A673 (cell line): ENCODE data around the gene GAL3ST2. TPM values are rescaled to one million over a fixed set of nuclear protein-coding genes. Genes with fewer than 3 reads are reported as not detected.

Experiments used
- BruUV-seq: library from RNA; stranded (reverse); fragments of 400-500 nt; replicated peaks from 2 replicates; lab custom pipeline; 2021; lab: Mats Ljungman, UMichigan
- CTCF ChIA-PET: fragments of 300-600 bp; sonication (Branson Sonifier 250); formaldehyde crosslinking; loops from one replicate; lab custom pipeline; 2022; ENCODE audit warnings: antibody characterized with exemption; lab: Charles Lee
- POLR2A ChIA-PET: fragments of 300-600 bp; sonication (Branson Sonifier 250); formaldehyde crosslinking; loops from one replicate; lab custom pipeline; 2022; ENCODE audit warnings: antibody characterized with exemption; ENCODE audit not compliant: low non-redundant PET; lab: Charles Lee
- DNase-seq: peaks from one replicate; pipeline ENCODE4 v3.0.0-alpha.2; 2015; ENCODE audit warnings: low spot score
- H3K27ac ChIP-seq: fragments of 200-600 bp; sonication (generic); 2 replicates; pipeline ENCODE4 v1.5.1; 2016; ENCODE audit warnings: mixed run types, low read depth, mild to moderate bottlenecking, mixed read lengths, antibody characterized with exemption, low read length; ENCODE audit not compliant: poor library complexity, severe bottlenecking
- H3K27me3 ChIP-seq: fragments of 200-600 bp; sonication (generic); replicated peaks from 2 replicates; pipeline ENCODE4 v1.6.1; 2017; ENCODE audit warnings: mixed run types, low read depth, mild to moderate bottlenecking, mixed read lengths, antibody characterized with exemption, low read length; ENCODE audit not compliant: insufficient read depth, poor library complexity
- H3K36me3 ChIP-seq: fragments of 200-600 bp; sonication (generic); 2 replicates; pipeline ENCODE4 v1.6.1; 2016; ENCODE audit warnings: mixed run types, mild to moderate bottlenecking, mixed read lengths, antibody characterized with exemption, low read length; ENCODE audit not compliant: insufficient read depth, poor library complexity, severe bottlenecking
- H3K4me1 ChIP-seq: fragments of 200-600 bp; sonication (generic); 2 replicates; pipeline ENCODE4 v1.6.1; 2017; ENCODE audit warnings: mixed run types, mild to moderate bottlenecking, mixed read lengths, antibody characterized with exemption, low read length; ENCODE audit not compliant: insufficient read depth, poor library complexity, severe bottlenecking
- H3K4me3 ChIP-seq: fragments of 200-600 bp; sonication (generic); 2 replicates; pipeline ENCODE4 v1.5.1; 2016; ENCODE audit warnings: low read depth, mixed run types, mild to moderate bottlenecking, mixed read lengths, low read length; ENCODE audit not compliant: poor library complexity, severe bottlenecking
- H3K9me3 ChIP-seq: fragments of 200-600 bp; sonication (generic); 2 replicates; pipeline ENCODE4 v1.6.1; 2016; ENCODE audit warnings: mixed run types, low read depth, mild to moderate bottlenecking, mixed read lengths, antibody characterized with exemption, low read length; ENCODE audit not compliant: poor library complexity, severe bottlenecking
- CTCF ChIP-seq: fragments of 300-800, 200-600 bp; sonication (generic); conservative IDR thresholded peaks from 2 replicates; pipeline ENCODE4 v1.5.1; 2017; ENCODE audit warnings: low read depth, mild to moderate bottlenecking, antibody characterized with exemption, low read length, moderate library complexity, mixed read lengths
- EZH2 ChIP-seq: fragments of 200-600 bp; sonication (generic); IDR thresholded peaks from 2 replicates; pipeline ENCODE4 v1.6.1; 2017; ENCODE audit warnings: borderline replicate concordance, low read depth, mild to moderate bottlenecking, mixed read lengths, antibody characterized with exemption, low read length; ENCODE audit not compliant: poor library complexity, severe bottlenecking
- intact Hi-C: fragments of 100-400 bp; cut with micrococcal nuclease; formaldehyde crosslinking; loops from one replicate; pipeline ENCODE4 v1.10.0; 2022; ENCODE audit not compliant: unreplicated experiment
- total RNA-seq: library from RNA; stranded (reverse); gene quantifications from 2 replicates; pipeline ENCODE4 v1.2.3, GENCODE V29; 2021

GAL3ST2 gene
- total RNA-seq, 1 experiment from 2014 or later = 5.0 TPM

GRCh38 chr2:241770185-241770935 lies 6.3 kb upstream of the GAL3ST2 start:
- BruUV-seq = no TSS peak
- Histone ChIP-seq H3K4me1 (peaks cover 48% of the 10 kb centered on the region), H3K4me3 (no peak overlapping the region), H3K27me3 (no peaks in the 10 kb centered on the region), H3K27ac (peak overlapping the region; percentile 90), H3K36me3 (no peaks in the 10 kb centered on the region), H3K9me3 (no peaks in the 10 kb centered on the region)
- CTCF ChIA-PET = no interaction called here
- TF ChIP-seq CTCF (no peak), EZH2 (no peak)
- intact Hi-C loops = no loop called here
- POLR2A ChIA-PET = no interaction called here
- DNase-seq = no peak

- BruUV-seq = no TSS peak
- no peak for TF ChIP-seq CTCF
Measured at GRCh38 chr2:241770936-241771285, 5.7 kb upstream of the GAL3ST2 start.

DNA sequence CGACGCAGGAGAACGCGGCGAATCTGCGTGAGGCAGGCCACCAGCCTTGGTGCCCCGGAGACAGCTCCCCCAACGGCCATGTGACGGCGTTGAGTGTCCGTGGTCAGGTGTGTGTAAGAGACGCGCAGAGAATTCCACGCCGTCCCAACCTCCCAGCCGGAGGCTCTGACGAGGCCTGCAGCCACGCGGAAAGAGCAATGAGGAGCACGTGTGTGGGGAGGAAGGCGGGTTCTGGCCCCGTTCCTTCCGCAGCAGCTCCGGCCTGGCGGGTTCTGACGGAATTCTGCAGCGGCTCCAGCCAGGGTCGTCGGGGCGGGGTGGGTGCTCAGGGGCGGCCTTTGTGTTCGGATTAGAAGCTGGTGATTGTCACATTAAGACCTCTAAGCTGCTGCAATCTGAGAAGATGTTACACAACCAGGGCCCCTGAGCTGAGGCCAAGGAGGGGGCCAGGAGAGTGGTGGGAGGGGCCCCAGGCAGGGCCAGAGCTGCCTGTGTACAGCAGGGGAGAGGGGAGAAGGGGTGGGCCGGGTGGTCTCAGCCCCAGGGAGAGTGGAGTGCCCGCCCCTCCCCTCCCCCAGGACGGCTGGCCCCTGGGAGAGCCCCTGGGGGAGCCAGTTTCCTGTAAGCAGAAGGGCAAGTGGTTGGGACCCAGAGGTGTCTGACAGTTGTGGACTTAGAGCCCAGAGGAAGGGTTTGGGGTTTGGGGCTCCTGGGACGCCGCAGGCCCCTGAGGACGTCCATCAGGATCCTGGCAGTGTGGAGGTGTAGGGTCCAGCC lies 5.1 kb upstream of the GAL3ST2 start:
- CTCF ChIA-PET = no interaction called here
- H3K4me3 ChIP-seq = no peak overlapping the region
- H3K4me1 ChIP-seq = peaks cover 55% of the 10 kb centered on the region
- intact Hi-C loops = no loop called here
- DNase-seq = peak; percentile 55
- H3K9me3 ChIP-seq = no peaks in the 10 kb centered on the region
- BruUV-seq = no TSS peak
- peak overlapping the region; percentile 90 for H3K27ac ChIP-seq
- H3K27me3 ChIP-seq = no peaks in the 10 kb centered on the region
- POLR2A ChIA-PET = no interaction called here
- H3K36me3 ChIP-seq = no peaks in the 10 kb centered on the region
- TF ChIP-seq EZH2 (no peak), CTCF (no peak)

More at GRCh38 chr2:241770936-241771285, 5.7 kb upstream of the GAL3ST2 start:
- H3K4me1 ChIP-seq = peaks cover 53% of the 10 kb centered on the region
- no peaks in the 10 kb centered on the region for H3K9me3 ChIP-seq
- no peak for DNase-seq
- ChIA-PET CTCF (no interaction called here), POLR2A (no interaction called here)
- no peak overlapping the region for H3K4me3 ChIP-seq
- H3K27me3 ChIP-seq = no peaks in the 10 kb centered on the region
- H3K36me3 ChIP-seq = no peaks in the 10 kb centered on the region
- H3K27ac ChIP-seq = peak overlapping the region; percentile 90
- intact Hi-C loops = no loop called here
